Neuronal stem cell (in vitro differentiated cells): ENCODE results near the gene ACYP1.

ENCODE experiments used
- DNase-seq: peaks from one replicate; pipeline ENCODE4 v3.0.0-alpha.2; 2013; ENCODE audit warnings: low spot score
- H2AFZ ChIP-seq: one replicate; pipeline ENCODE4 v1.6.1; 2013; ENCODE audit warnings: mild to moderate bottlenecking, low read length, inconsistent platforms
- H2AK5ac ChIP-seq: 2 replicates; pipeline ENCODE4 v1.6.1; 2013; ENCODE audit warnings: low read depth, mild to moderate bottlenecking, inconsistent platforms, low read length, moderate library complexity, mixed read lengths
- H2BK120ac ChIP-seq: 2 replicates; pipeline ENCODE4 v1.6.1; 2013; ENCODE audit warnings: low read depth, mild to moderate bottlenecking, inconsistent platforms, low read length, moderate library complexity, mixed read lengths
- H2BK12ac ChIP-seq: one replicate; pipeline ENCODE4 v1.6.1; 2013; ENCODE audit warnings: low read length, inconsistent platforms
- H2BK15ac ChIP-seq: 2 replicates; pipeline ENCODE4 v1.6.1; 2013; ENCODE audit warnings: mild to moderate bottlenecking, low read length, inconsistent platforms, mixed read lengths
- H2BK5ac ChIP-seq: one replicate; pipeline ENCODE4 v1.6.1; 2013; ENCODE audit warnings: inconsistent platforms, mild to moderate bottlenecking, low read length, moderate library complexity
- H3K14ac ChIP-seq: one replicate; pipeline ENCODE4 v1.6.1; 2013; ENCODE audit warnings: low read length, inconsistent platforms
- H3K18ac ChIP-seq: 2 replicates; pipeline ENCODE4 v1.6.1; 2013; ENCODE audit warnings: low read length, inconsistent platforms
- H3K23ac ChIP-seq: 2 replicates; pipeline ENCODE4 v1.6.1; 2013; ENCODE audit warnings: low read depth, mild to moderate bottlenecking, mixed read lengths, low read length, inconsistent platforms; ENCODE audit not compliant: poor library complexity
- H3K27ac ChIP-seq: replicated peaks from 3 replicates; pipeline ENCODE4 v1.5.1; 2013; ENCODE audit warnings: low read length, inconsistent platforms
- H3K27me3 ChIP-seq, 3 experiments: 2 replicates each; pipeline ENCODE4 v1.6.1; 2013; ENCODE audit warnings: low read length in 3 of 3, mild to moderate bottlenecking in 2 of 3, inconsistent platforms in 1 of 3, low read depth in 1 of 3, mixed read lengths in 1 of 3, moderate library complexity in 1 of 3; ENCODE audit not compliant: control insufficient read depth in 3 of 3, insufficient read depth in 3 of 3
- H3K36me3 ChIP-seq, 2 donors: replicated peaks in 1 of 2; 2 replicates each; pipeline ENCODE4 v1.6.1; 2013; ENCODE audit warnings: low read length in 2 of 2; ENCODE audit not compliant: control insufficient read depth in 2 of 2, insufficient read depth in 2 of 2
- H3K4ac ChIP-seq: 2 replicates; pipeline ENCODE4 v1.6.1; 2013; ENCODE audit warnings: inconsistent platforms, mild to moderate bottlenecking, low read length, moderate library complexity
- H3K4me1 ChIP-seq, 2 donors: 1 replicate in 1 of 2; 2 replicates in 1 of 2; pipeline ENCODE4 v1.6.1; 2013; ENCODE audit warnings: low read length in 2 of 2, low read depth in 1 of 2; ENCODE audit not compliant: control insufficient read depth in 2 of 2, insufficient read depth in 1 of 2
- H3K4me2 ChIP-seq: one replicate; pipeline ENCODE4 v1.6.1; 2013; ENCODE audit warnings: mild to moderate bottlenecking, low read length, inconsistent platforms; ENCODE audit not compliant: insufficient read depth, poor library complexity, severe bottlenecking
- H3K4me3 ChIP-seq, 2 donors: 2 replicates each; pipeline ENCODE4 v1.5.1; 2013; ENCODE audit warnings: low read length in 2 of 2, mild to moderate bottlenecking in 2 of 2, inconsistent platforms in 1 of 2, moderate library complexity in 1 of 2
- H3K79me1 ChIP-seq: one replicate; pipeline ENCODE4 v1.6.1; 2013; ENCODE audit warnings: low read depth, mild to moderate bottlenecking, inconsistent platforms, low read length, moderate library complexity
- H3K9ac ChIP-seq: one replicate; pipeline ENCODE4 v1.6.1; 2013; ENCODE audit warnings: mild to moderate bottlenecking, low read depth, low read length, inconsistent platforms; ENCODE audit not compliant: poor library complexity
- H3K9me3 ChIP-seq, 2 donors: replicated peaks in 1 of 2; 2 replicates each; pipeline versions ENCODE3 to v1.6.1; 2013; ENCODE audit warnings: low read length in 2 of 2, mild to moderate bottlenecking in 2 of 2, inconsistent platforms in 1 of 2, low read depth in 1 of 2, mixed read lengths in 1 of 2, moderate library complexity in 1 of 2; ENCODE audit not compliant: control insufficient read depth in 2 of 2, insufficient read depth in 1 of 2
- H4K8ac ChIP-seq: one replicate; pipeline ENCODE4 v1.6.1; 2013; ENCODE audit warnings: low read depth, mild to moderate bottlenecking, inconsistent platforms, low read length, moderate library complexity
- H4K91ac ChIP-seq: one replicate; pipeline ENCODE4 v1.6.1; 2013; ENCODE audit warnings: low read length, low read depth, mild to moderate bottlenecking, inconsistent platforms; ENCODE audit not compliant: poor library complexity
- WGBS, 2 donors: extraction: QIAGEN DNeasy Blood & Tissue Kit; methylation state at CpG; one replicate each; pipeline ENCODE4 v1.1.7; 2013; ENCODE audit warnings: missing lambda C conversion rate in 2 of 2, mixed read lengths in 1 of 2; ENCODE audit not compliant: insufficient read length in 2 of 2, insufficient replicate concordance in 1 of 2; ENCODE audit errors: extremely low coverage in 2 of 2; 5-methylcytosine and 5-hydroxymethylcytosine counted together

The ACYP1 gene

DNA sequence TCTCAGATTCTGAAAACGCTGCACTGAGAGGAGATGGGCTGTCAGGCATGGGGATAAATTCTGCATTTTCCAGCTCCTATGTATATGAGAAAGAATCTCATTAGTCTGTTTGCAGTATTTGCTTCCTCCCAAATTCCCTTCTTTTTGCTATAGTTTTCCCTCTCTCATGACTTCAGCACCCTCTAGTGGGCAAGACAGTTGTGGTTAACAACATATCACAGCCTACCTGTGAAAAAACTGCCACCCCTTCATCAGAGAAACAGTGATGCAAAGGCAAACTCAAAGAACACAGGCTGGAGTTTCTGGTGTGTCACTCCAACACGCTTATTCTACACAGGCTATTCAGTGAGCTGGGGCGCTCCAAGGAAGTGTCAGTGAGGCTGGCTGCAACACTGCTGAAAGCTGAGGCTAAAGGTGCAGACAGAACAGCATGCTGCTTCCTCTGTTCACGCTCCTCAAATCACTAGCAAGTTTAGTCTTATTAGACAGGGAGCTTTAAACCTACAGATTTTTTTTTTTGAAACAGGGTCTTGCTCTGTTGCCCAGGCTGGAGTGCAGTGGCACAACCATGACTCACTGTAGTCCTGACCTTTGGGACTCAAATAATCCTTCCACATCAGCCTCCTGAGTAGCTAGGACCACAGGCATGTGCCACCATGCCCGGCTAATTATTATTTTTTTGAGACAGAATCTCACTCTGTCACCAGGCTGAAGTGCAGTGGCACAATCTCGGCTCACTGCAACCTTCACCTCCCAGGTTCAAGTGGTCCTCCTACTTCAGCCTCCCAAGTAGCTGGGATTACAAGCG lies 24.9 kb upstream of the ACYP1 start:
- no peak overlapping the region for H3K4me3 ChIP-seq
- no peak overlapping the region for H3K4ac ChIP-seq
- H3K36me3 ChIP-seq: peaks cover 27 to 60% of the 10 kb centered on the region in 2 donors
- H4K91ac ChIP-seq: no peak overlapping the region
- H2BK5ac ChIP-seq: no peak overlapping the region
- WGBS, 2 donors: no CpG with 5 or more reads among the region's 7 CpGs
- no peaks in the 10 kb centered on the region for H3K27me3 ChIP-seq
- no peak overlapping the region for H2BK12ac ChIP-seq
- H2BK120ac ChIP-seq: no peak overlapping the region
- H2AFZ ChIP-seq: peak overlapping the region; percentile 53
- H3K23ac ChIP-seq: no peak overlapping the region
- no peak overlapping the region for H4K8ac ChIP-seq
- no peak overlapping the region for H2BK15ac ChIP-seq
- no peaks in the 10 kb centered on the region for H3K79me1 ChIP-seq
- H3K27ac ChIP-seq: no peak overlapping the region
- H3K4me2 ChIP-seq: no peak overlapping the region
- H3K14ac ChIP-seq: no peak overlapping the region
- H3K9me3 ChIP-seq: no peaks in the 10 kb centered on the region
- H3K9ac ChIP-seq: no peak overlapping the region
- no peaks in the 10 kb centered on the region for H3K4me1 ChIP-seq
- no peak overlapping the region for H3K18ac ChIP-seq
- peak; percentile 33 for DNase-seq
- H2AK5ac ChIP-seq: no peak overlapping the region

DNA sequence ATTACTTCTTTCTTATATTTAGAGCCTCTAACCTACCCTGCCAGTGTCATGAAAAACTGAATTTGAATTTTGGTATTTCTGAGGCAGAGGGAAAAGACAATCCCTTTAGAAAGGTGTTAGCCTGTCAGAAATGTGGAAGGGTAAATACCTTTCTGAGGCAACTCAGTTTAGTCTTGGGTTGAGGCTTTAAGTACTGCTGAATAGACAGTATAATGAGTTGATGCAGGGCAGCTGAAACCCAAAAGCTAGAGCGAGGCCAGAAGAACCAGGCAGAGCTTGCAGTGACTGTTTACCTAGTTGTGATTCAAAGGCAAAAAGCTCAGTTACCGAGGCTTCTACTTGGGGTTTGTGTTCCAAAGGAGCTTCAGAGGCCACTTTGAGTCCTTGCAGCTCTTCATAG lies 24.3 kb upstream of the ACYP1 start:
- no peaks in the 10 kb centered on the region for H3K9me3 ChIP-seq
- no peak overlapping the region for H2BK15ac ChIP-seq
- no peak overlapping the region for H3K9ac ChIP-seq
- no peak overlapping the region for H2BK12ac ChIP-seq
- H2AK5ac ChIP-seq: no peak overlapping the region
- peaks cover 28 to 63% of the 10 kb centered on the region in 2 donors for H3K36me3 ChIP-seq
- H4K8ac ChIP-seq: no peak overlapping the region
- no peak overlapping the region for H3K18ac ChIP-seq
- H4K91ac ChIP-seq: no peak overlapping the region
- no peaks in the 10 kb centered on the region for H3K79me1 ChIP-seq
- no peaks in the 10 kb centered on the region for H3K4me1 ChIP-seq
- H3K4me3 ChIP-seq: no peak overlapping the region
- no peak overlapping the region for H3K27ac ChIP-seq
- no peak overlapping the region for H2BK5ac ChIP-seq
- no peak overlapping the region for H3K14ac ChIP-seq
- H2AFZ ChIP-seq: peak overlapping the region; percentile 53
- H3K4ac ChIP-seq: no peak overlapping the region
- H2BK120ac ChIP-seq: no peak overlapping the region
- no peak overlapping the region for H3K23ac ChIP-seq
- no peaks in the 10 kb centered on the region for H3K27me3 ChIP-seq
- no peak overlapping the region for H3K4me2 ChIP-seq
- DNase-seq: no peak
- no CpG with 5 or more reads among the region's 2 CpGs for WGBS, 2 donors

DNA sequence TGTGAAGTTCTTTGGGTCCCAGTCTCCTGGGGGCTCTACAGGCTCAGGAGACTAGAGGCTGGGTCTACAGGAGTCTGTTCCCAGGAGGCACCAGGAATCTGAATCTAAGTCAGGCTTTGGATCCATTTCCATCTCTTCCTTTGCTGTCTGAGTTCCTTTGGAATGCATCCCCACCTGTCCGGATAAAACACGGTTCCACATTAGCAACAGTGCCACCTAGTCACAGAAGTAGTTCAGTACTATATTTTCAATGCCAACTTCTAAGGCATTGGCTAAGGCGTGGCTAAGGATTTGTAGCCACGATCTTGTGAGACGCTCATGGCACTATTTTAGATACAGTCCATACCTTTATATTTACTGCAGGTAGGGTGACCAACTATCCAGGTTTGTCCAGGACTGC lies 20.7 kb upstream of the ACYP1 start:
- DNase-seq: no peak
- no peak overlapping the region for H4K8ac ChIP-seq
- H3K18ac ChIP-seq: no peak overlapping the region
- no peak overlapping the region for H3K27ac ChIP-seq
- no peaks in the 10 kb centered on the region for H3K27me3 ChIP-seq
- no peak overlapping the region for H2AFZ ChIP-seq
- no peak overlapping the region for H3K4me3 ChIP-seq
- no peak overlapping the region for H3K23ac ChIP-seq
- no peak overlapping the region for H4K91ac ChIP-seq
- no peak overlapping the region for H2BK15ac ChIP-seq
- H3K4me2 ChIP-seq: no peak overlapping the region
- H2BK12ac ChIP-seq: no peak overlapping the region
- H3K4ac ChIP-seq: no peak overlapping the region
- H3K9ac ChIP-seq: no peak overlapping the region
- no peak overlapping the region for H2BK120ac ChIP-seq
- no peaks in the 10 kb centered on the region for H3K79me1 ChIP-seq
- H2BK5ac ChIP-seq: no peak overlapping the region
- H2AK5ac ChIP-seq: no peak overlapping the region
- peaks cover 27 to 60% of the 10 kb centered on the region in 2 donors for H3K36me3 ChIP-seq
- no CpG with 5 or more reads among the region's 5 CpGs for WGBS, 2 donors
- H3K9me3 ChIP-seq: no peaks in the 10 kb centered on the region
- no peak overlapping the region for H3K14ac ChIP-seq
- H3K4me1 ChIP-seq: no peaks in the 10 kb centered on the region

DNA sequence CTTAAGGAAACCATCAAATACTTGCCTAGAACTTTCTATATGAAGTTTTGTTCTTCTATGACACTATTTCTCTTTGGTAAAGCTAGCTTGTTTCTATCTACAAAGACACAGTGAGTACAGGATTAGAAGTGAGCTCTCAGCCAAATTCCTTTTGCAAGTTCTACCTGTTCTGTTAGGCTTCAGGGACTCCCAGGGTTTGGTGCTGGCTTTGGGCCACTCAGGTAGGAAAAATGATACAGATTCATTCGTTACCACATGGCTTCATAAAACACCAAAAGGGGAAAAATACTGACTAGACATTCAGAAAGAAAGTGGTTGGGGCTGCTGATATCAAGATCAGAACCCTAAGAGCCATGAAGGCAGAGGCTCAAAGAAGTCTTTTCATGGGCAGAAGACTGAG lies 19.4 kb upstream of the ACYP1 start:
- Histone ChIP-seq H3K18ac (no peak overlapping the region), H2AFZ (no peak overlapping the region), H3K27me3 (no peaks in the 10 kb centered on the region), H3K36me3 (peaks cover 25 to 58% of the 10 kb centered on the region in 2 donors), H3K14ac (no peak overlapping the region), H3K4ac (no peak overlapping the region), H2BK120ac (no peak overlapping the region), H2AK5ac (no peak overlapping the region), H4K8ac (no peak overlapping the region), H4K91ac (no peak overlapping the region), H3K4me2 (no peak overlapping the region), H3K9ac (no peak overlapping the region), H2BK15ac (no peak overlapping the region), H3K9me3 (no peaks in the 10 kb centered on the region), H3K27ac (no peak overlapping the region), H2BK12ac (no peak overlapping the region), H3K23ac (no peak overlapping the region), H3K4me1 (no peaks in the 10 kb centered on the region), H3K79me1 (no peaks in the 10 kb centered on the region), H3K4me3 (no peak overlapping the region), H2BK5ac (no peak overlapping the region)
- WGBS, 2 donors: no CpG with 5 or more reads among the region's 1 CpG
- no peak for DNase-seq
